BLaER1 treated with 17β-estradiol and CSF1 and Interleukin-3, amounts not matched to agents 10 nM and 100 nM (cell line): ENCODE measurements around the gene CCNH.

Experiments used
- H3K27ac ChIP-seq, 11 experiments: shearing (Covaris generic); formaldehyde crosslinking; 2 replicates each; pipeline ENCODE4 v1.8.1; 2022
- H3K27me3 ChIP-seq, 11 experiments: shearing (Covaris generic); formaldehyde crosslinking; 2 replicates each; pipeline ENCODE4 v1.8.1; 2022
- H3K36me3 ChIP-seq, 11 experiments: shearing (Covaris generic); formaldehyde crosslinking; 2 replicates each; pipeline ENCODE4 v1.8.1; 2022
- H3K4me1 ChIP-seq, 10 experiments: shearing (Covaris generic); formaldehyde crosslinking; 2 replicates each; pipeline ENCODE4 v1.8.1; 2022
- H3K4me2 ChIP-seq, 11 experiments: shearing (Covaris generic); formaldehyde crosslinking; 2 replicates each; pipeline ENCODE4 v1.8.1; 2022
- H3K4me3 ChIP-seq, 10 experiments: shearing (Covaris generic); formaldehyde crosslinking; 2 replicates each; pipeline ENCODE4 v1.8.1; 2022
- H3K9ac ChIP-seq, 11 experiments: shearing (Covaris generic); formaldehyde crosslinking; 2 replicates each; pipeline ENCODE4 v1.8.1; 2022
- H3K9me3 ChIP-seq, 11 experiments: shearing (Covaris generic); formaldehyde crosslinking; replicated peaks in 1 of 11; 2 replicates each; pipeline ENCODE4 v1.8.1; 2022
- H4K20me1 ChIP-seq, 11 experiments: shearing (Covaris generic); formaldehyde crosslinking; 2 replicates each; pipeline ENCODE4 v1.8.1; 2022
- Cebpa-rat ChIP-seq, 11 experiments: shearing (Covaris generic); IDR thresholded peaks; 2 replicates each; pipeline ENCODE4 v1.8.1; 2022

Gene CCNH

DNA sequence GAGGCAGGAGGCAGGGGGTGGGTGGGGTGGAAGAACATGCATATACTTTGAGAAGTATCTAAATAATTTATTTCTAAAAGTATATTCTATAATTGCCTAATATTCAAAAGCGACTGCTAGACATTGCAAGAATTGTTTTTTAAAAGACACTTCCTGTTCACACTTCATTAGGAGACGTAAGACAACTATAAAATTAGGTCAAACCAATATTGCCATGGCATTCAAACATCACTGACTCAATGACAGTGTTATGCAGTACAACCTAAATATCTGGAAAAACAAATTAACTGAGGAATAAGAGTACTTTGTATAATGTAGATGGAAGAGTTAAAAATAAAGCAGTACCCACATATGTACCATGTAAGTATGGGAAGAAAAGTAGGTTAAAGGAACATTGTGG lies 4.5 kb downstream of the CCNH start:
- Histone ChIP-seq H3K4me1 (peaks cover 11 to 61% (median 17%) of the 10 kb centered on the region in 10 experiments), H3K4me2 (no peak overlapping the region), H3K9me3 (no peaks in the 10 kb centered on the region), H3K27ac (no peak overlapping the region), H3K9ac (no peak overlapping the region), H3K27me3 (no peaks in the 10 kb centered on the region), H3K4me3 (no peak overlapping the region), H4K20me1 (peaks cover 5 to 82% (median 40%) of the 10 kb centered on the region in 11 experiments; a peak in 18 of 22 replicates), H3K36me3 (peaks cover 72 to 79% (median 77%) of the 10 kb centered on the region in 11 experiments)
- no peak for TF ChIP-seq Cebpa-rat (IDR thresholded peaks at IDR 0.05)

DNA sequence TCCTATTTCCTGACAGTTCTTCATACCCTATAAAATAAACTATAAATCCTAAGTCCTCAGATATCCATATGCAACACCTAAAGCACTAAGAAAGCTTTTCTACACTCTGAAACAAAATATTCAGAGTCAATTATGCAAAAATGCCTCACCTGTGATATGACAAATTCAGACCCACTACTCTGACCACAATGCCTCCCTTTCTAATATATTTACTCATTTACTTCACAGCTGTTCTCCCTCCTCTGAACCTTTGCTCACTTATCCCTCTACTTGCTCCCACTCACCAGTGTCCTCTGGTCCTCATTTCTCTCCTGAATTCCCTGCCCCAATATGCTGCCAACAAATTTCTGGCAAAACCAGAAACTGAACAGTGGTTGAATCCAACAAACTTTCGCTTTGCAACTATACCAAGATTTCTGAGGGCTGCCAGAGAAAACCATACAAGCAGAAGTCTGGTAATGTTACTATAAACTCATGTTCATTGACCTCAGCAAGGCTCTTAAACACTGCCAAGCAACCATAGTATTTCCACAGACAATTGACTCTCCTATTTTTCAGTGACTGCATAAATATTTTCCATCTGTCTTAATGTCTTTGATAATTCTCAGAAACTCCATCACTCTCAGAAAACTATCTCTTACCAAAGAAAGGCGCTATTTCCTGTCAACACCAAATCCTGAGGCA lies 7.1 kb downstream of the CCNH start:
- no peak overlapping the region for H3K4me3 ChIP-seq
- peaks cover 92 to 100% (median 97%) of the 10 kb centered on the region in 11 experiments for H3K36me3 ChIP-seq
- peaks cover 3 to 56% (median 7%) of the 10 kb centered on the region in 10 experiments; a peak in 18 of 20 replicates for H3K4me1 ChIP-seq
- H3K27me3 ChIP-seq, result no peaks in the 10 kb centered on the region
- H4K20me1 ChIP-seq, result peaks cover 5 to 72% (median 40%) of the 10 kb centered on the region in 11 experiments; a peak in 18 of 22 replicates
- H3K9ac ChIP-seq, result no peak overlapping the region
- peak overlapping the region in 2 of 11 experiments; percentile 8 to 32; a peak in 3 of 22 replicates for H3K4me2 ChIP-seq
- no peak for TF ChIP-seq Cebpa-rat (IDR thresholded peaks at IDR 0.05)
- H3K9me3 ChIP-seq, result no peaks in the 10 kb centered on the region
- H3K27ac ChIP-seq, result no peak overlapping the region

DNA sequence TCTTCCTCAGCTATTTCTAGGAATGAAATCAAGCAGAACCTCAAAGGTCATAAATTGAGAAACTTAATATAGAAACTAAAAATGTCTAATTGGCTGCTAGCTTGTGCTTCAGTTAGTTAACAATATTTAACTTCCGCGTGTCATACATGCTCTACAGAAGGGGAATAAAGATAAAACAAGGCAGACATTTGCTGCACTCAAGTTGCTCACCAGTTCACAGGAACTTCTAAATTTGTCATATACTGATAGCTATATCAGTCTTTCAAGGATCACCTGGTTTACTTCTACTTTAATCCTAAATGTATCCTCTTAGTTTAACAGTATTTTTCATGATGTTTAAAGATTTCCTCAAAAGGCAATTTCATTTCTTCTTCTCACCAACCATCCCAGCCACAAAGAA lies 8.4 kb downstream of the CCNH start:
- Histone ChIP-seq H3K9me3 (no peaks in the 10 kb centered on the region), H3K27ac (no peak overlapping the region), H3K4me3 (no peak overlapping the region), H3K36me3 (peaks cover 85 to 99% (median 92%) of the 10 kb centered on the region in 11 experiments), H3K27me3 (no peaks in the 10 kb centered on the region), H3K9ac (0 out of 22 replicates have a peak overlapping the region, but pooled peaks of 1 of the 11 experiments have one; percentile 30), H4K20me1 (peaks cover 5 to 67% (median 40%) of the 10 kb centered on the region in 11 experiments; a peak in 18 of 22 replicates), H3K4me1 (peaks cover 6 to 58% (median 10%) of the 10 kb centered on the region in 10 experiments; a peak in 15 of 20 replicates), H3K4me2 (no peak overlapping the region)
- TF ChIP-seq Cebpa-rat (IDR thresholded peaks at IDR 0.05), result no peak

DNA sequence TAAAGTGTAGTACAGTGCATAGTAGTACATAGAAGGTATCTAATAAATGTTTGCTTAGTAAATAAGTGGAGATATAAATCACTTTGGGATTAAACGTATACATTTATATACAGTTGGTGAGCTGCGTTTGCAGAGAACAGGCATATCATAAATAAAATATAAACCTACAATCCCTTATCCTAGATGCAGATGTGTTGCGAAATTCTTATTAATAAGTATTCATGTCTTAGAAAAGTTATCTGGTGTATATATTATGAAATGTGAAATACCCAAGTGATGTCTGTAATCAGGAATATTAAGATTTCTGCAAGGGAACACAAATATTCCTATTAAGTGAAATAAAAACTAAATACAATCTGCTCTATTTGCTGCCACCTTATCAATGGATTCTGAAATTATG lies 8.8 kb downstream of the CCNH start:
- peaks cover 6 to 58% (median 15%) of the 10 kb centered on the region in 10 experiments; a peak in 15 of 20 replicates for H3K4me1 ChIP-seq
- no peaks in the 10 kb centered on the region for H3K9me3 ChIP-seq
- no peak overlapping the region for H3K27ac ChIP-seq
- H3K4me2 ChIP-seq, result no peak overlapping the region
- H4K20me1 ChIP-seq, result peaks cover 5 to 66% (median 40%) of the 10 kb centered on the region in 11 experiments; a peak in 18 of 22 replicates
- H3K27me3 ChIP-seq, result no peaks in the 10 kb centered on the region
- H3K9ac ChIP-seq, result 0 out of 22 replicates have a peak overlapping the region, but pooled peaks of 1 of the 11 experiments have one; percentile 30
- no peak overlapping the region for H3K4me3 ChIP-seq
- peak in 1 of 11 experiments; percentile 29; a peak in 1 of 22 replicates for TF ChIP-seq Cebpa-rat (IDR thresholded peaks at IDR 0.05)
- H3K36me3 ChIP-seq, result peaks cover 85 to 99% (median 92%) of the 10 kb centered on the region in 11 experiments

DNA sequence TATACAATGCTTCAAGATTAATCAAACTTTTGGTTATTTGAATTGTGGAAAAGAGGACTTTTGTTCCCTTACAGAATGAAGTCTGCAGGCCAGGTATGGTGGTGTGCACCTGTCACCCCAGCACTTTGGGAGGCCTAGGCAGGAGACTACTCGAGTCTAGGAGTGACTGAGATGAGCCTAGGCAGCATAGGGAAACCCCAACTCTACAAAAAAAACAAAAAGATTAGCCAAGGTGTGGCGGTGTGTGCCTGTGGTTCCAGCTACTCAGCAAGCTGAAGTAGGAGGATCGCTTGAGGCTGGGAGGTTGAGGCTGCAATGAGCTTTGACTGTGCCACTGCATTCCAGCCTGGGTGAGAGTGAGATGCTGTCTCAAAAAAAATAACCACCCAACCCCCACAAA lies 9.3 kb downstream of the CCNH start:
- H4K20me1 ChIP-seq, result peaks cover 5 to 61% (median 36%) of the 10 kb centered on the region in 11 experiments; a peak in 17 of 22 replicates
- no peak for TF ChIP-seq Cebpa-rat (IDR thresholded peaks at IDR 0.05)

DNA sequence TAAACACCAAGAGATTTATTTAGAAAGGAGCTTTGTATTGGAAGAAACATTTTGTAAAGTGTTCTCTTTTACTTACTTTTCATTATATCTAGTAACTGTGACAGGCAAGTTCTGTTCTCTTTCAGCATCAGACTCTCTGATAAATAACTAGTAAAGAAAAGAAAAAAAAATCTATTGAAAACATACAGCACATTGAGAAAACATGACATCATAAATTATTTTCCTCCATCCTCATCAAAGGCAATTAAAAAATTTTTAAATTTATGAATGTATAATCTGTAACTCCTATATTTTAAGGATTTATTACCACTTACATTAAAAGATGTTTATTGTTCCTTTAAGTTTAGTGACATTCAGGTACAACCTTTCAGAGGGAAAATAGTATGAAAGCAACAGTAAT lies 11.1 kb downstream of the CCNH start:
- peaks cover 87 to 99% (median 92%) of the 10 kb centered on the region in 11 experiments for H3K36me3 ChIP-seq

More for the DNA sequence above, 9.3 kb downstream of the CCNH start:
- Histone ChIP-seq H3K9me3 (no peaks in the 10 kb centered on the region), H3K36me3 (peaks cover 85 to 99% (median 92%) of the 10 kb centered on the region in 11 experiments), H3K27ac (no peak overlapping the region), H3K9ac (no peak overlapping the region), H3K27me3 (no peaks in the 10 kb centered on the region), H3K4me1 (peaks cover 6 to 58% (median 20%) of the 10 kb centered on the region in 10 experiments; a peak in 15 of 20 replicates), H3K4me3 (no peak overlapping the region), H3K4me2 (no peak overlapping the region)

DNA sequence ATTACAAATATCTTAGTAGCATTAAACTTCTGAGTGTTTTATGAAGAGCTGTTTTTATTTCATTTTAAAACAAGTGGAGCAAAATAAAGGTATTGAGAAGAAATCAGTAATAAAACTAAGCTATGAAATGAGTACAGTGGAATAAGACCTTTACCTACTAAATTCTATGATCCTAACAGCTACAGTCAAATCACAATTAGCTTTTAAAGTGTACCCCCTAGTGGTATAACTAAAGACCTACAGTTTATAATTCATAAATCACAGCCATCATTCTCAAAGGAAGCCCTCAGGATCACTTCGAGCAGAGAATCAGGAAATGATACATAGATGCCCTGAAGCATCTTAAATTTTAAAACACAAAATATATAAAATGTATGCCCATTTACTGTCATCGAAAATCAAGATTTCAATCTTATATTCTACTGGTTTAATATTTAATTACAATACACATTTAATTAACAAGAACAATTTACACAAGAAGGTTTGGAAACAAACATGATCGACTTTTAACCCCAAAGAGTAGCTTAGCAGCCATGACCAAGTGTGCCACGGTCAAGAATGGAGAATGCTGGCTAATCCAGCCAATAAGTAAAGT lies 12.3 kb downstream of the CCNH start:
- H3K4me3 ChIP-seq, result no peak overlapping the region
- H3K4me1 ChIP-seq, result peaks cover 6 to 44% (median 20%) of the 10 kb centered on the region in 10 experiments; a peak in 15 of 20 replicates
- H3K4me2 ChIP-seq, result peak overlapping the region in 8 of 11 experiments; percentile 29 to 88 (median 68); a peak in 14 of 22 replicates
- no peaks in the 10 kb centered on the region for H3K9me3 ChIP-seq
- peak overlapping the region in 4 of 11 experiments; percentile 8 to 42 (median 26); a peak in 2 of 22 replicates for H3K9ac ChIP-seq
- no peak for TF ChIP-seq Cebpa-rat (IDR thresholded peaks at IDR 0.05)
- peaks cover 87 to 99% (median 92%) of the 10 kb centered on the region in 11 experiments for H3K36me3 ChIP-seq
- peaks cover 0 to 46% (median 25%) of the 10 kb centered on the region in 11 experiments; a peak in 16 of 22 replicates for H4K20me1 ChIP-seq
- H3K27me3 ChIP-seq, result no peaks in the 10 kb centered on the region
- H3K27ac ChIP-seq, result peak overlapping the region in 9 of 11 experiments; percentile 45 to 80 (median 74); a peak in 18 of 22 replicates

More for the DNA sequence above, 11.1 kb downstream of the CCNH start:
- no peak for TF ChIP-seq Cebpa-rat (IDR thresholded peaks at IDR 0.05)
- H3K9ac ChIP-seq, result no peak overlapping the region
- no peak overlapping the region for H3K4me2 ChIP-seq
- H3K9me3 ChIP-seq, result no peaks in the 10 kb centered on the region
- H3K4me3 ChIP-seq, result no peak overlapping the region
- no peak overlapping the region for H3K27ac ChIP-seq
- H3K27me3 ChIP-seq, result no peaks in the 10 kb centered on the region
- H4K20me1 ChIP-seq, result peaks cover 1 to 52% (median 34%) of the 10 kb centered on the region in 11 experiments; a peak in 17 of 22 replicates
- H3K4me1 ChIP-seq, result peaks cover 6 to 55% (median 20%) of the 10 kb centered on the region in 10 experiments; a peak in 15 of 20 replicates

DNA sequence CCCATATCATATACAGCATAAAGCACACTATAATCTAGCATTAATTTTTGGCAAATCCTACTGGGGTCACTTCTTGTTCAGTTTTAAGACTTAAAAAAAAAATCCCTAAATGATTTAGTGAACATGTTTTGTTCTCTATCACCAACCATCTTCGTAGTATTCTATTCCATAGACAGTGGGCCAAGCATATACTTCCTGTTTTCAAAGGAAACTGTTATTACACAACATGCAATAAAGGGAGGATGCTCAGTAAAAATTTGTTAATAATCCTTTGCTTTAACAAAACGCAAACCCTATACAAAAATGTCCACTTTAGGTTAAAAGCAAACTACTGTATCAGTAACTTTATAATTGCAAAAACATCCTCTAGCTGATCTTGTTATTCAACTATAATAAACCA lies 13.0 kb downstream of the CCNH start:
- Histone ChIP-seq H3K9ac (peak overlapping the region in 7 of 11 experiments; percentile 19 to 53 (median 31); a peak in 10 of 22 replicates), H3K36me3 (peaks cover 87 to 99% (median 92%) of the 10 kb centered on the region in 11 experiments), H3K27me3 (no peaks in the 10 kb centered on the region), H3K4me3 (no peak overlapping the region; a peak in 2 of 20 replicates), H3K4me1 (peaks cover 6 to 39% (median 20%) of the 10 kb centered on the region in 10 experiments; a peak in 15 of 20 replicates), H3K27ac (peak overlapping the region in 10 of 11 experiments; percentile 45 to 80 (median 74); a peak in 20 of 22 replicates), H3K4me2 (peak overlapping the region in 10 of 11 experiments; percentile 11 to 88 (median 67); a peak in 18 of 22 replicates), H3K9me3 (no peaks in the 10 kb centered on the region), H4K20me1 (peaks cover 0 to 45% (median 20%) of the 10 kb centered on the region in 11 experiments; a peak in 14 of 22 replicates)
- peak in 2 of 11 experiments; percentile 81 to 84; a peak in 4 of 22 replicates for TF ChIP-seq Cebpa-rat (IDR thresholded peaks at IDR 0.05)
